HCT116 (cell line): ENCODE measurements around the gene ZNF777. TPM values are rescaled to one million over a fixed set of nuclear protein-coding genes. Genes with fewer than 3 reads are reported as not detected.

Experiments used
- ATAC-seq: fragments of 200-7000 bp; cut with Tn5 transposase; 2 replicates; pipeline ENCODE4 v1.9.1; 2020; ENCODE audit warnings: mild to moderate bottlenecking, moderate library complexity
- BruUV-seq: library from RNA; stranded (reverse); fragments of 400-500 nt; replicated peaks from 2 replicates; lab custom pipeline; 2021; lab: Mats Ljungman, UMichigan
- CTCF ChIA-PET: fragments of 300-600 bp; sonication (Branson Sonifier 250); formaldehyde crosslinking; loops from one replicate; lab custom pipeline; 2021; ENCODE audit warnings: antibody characterized with exemption; lab: Charles Lee
- POLR2A ChIA-PET: fragments of 300-600, 350-600 bp; sonication (Branson Sonifier 250); formaldehyde crosslinking; loops from one replicate; lab custom pipeline; 2021; ENCODE audit warnings: antibody characterized with exemption; lab: Charles Lee
- RAD21 ChIA-PET, 2 experiments: fragments of 300-600 bp; sonication (Branson Sonifier 250); formaldehyde crosslinking; loops; one replicate each; lab custom pipeline; 2023; ENCODE audit warnings: low total read pairs in 2 of 2; ENCODE audit not compliant: uncharacterized antibody in 2 of 2, unreplicated experiment in 2 of 2, low non-redundant PET in 1 of 2; lab: Charles Lee
- DNase-seq: peaks from one replicate; pipeline ENCODE4 v3.0.0-alpha.2; 2010; ENCODE audit warnings: low read depth, low spot score
- H2AFZ ChIP-seq: fragments of 200-600 bp; shearing (Covaris generic), sonication (generic); 2 replicates; pipeline ENCODE4 v1.6.1; 2017; ENCODE audit warnings: low read depth, mixed run types, mixed read lengths, antibody characterized with exemption, low read length; ENCODE audit not compliant: poor library complexity, severe bottlenecking
- H3K27ac ChIP-seq: 2 replicates; pipeline ENCODE4 v1.5.1; 2012; ENCODE audit warnings: low read depth, low read length
- H3K27me3 ChIP-seq: fragments of 200-600 bp; sonication (generic); 2 replicates; pipeline ENCODE4 v1.6.1; 2016; ENCODE audit warnings: mixed run types, low read length, mixed read lengths; ENCODE audit not compliant: insufficient read depth
- H3K36me3 ChIP-seq, 2 experiments: fragments of 200-500 bp in 1 of 2; fragments of 200-600 bp in 1 of 2; sonication (Bioruptor generic) in 1 of 2; sonication (generic) in 1 of 2; 2 replicates each; pipeline versions ENCODE4 v1.5.1 to v1.6.1; 2014 to 2016; ENCODE audit warnings: low read length in 2 of 2, inconsistent platforms in 1 of 2, mixed read lengths in 1 of 2, mixed run types in 1 of 2; ENCODE audit not compliant: insufficient read depth in 2 of 2, control insufficient read depth in 1 of 2
- H3K4me1 ChIP-seq, 2 experiments: fragments of 200-600 bp in 1 of 2; sonication (generic) in 1 of 2; 2 replicates each; pipeline versions ENCODE4 v1.5.1 to v1.6.1; 2012 to 2017; ENCODE audit warnings: low read length in 2 of 2, inconsistent platforms in 1 of 2, mild to moderate bottlenecking in 1 of 2, mixed read lengths in 1 of 2, mixed run types in 1 of 2, moderate library complexity in 1 of 2; ENCODE audit not compliant: insufficient read depth in 2 of 2, control insufficient read depth in 1 of 2
- H3K4me2 ChIP-seq: fragments of 200-600 bp; sonication (generic); 2 replicates; pipeline ENCODE4 v1.6.1; 2017; ENCODE audit warnings: mixed run types, low read length, mixed read lengths
- H3K4me3 ChIP-seq, 2 experiments: fragments of 200-600 bp in 1 of 2; sonication (generic) in 1 of 2; replicated peaks in 1 of 2; 2 replicates each; pipeline ENCODE4 v1.5.1; 2011 to 2016; ENCODE audit warnings: low read length in 2 of 2, control low read depth in 1 of 2, low read depth in 1 of 2, mild to moderate bottlenecking in 1 of 2, mixed read lengths in 1 of 2, mixed run types in 1 of 2
- H3K79me2 ChIP-seq: fragments of 200-600 bp; sonication (generic); 2 replicates; pipeline ENCODE4 v1.6.1; 2017; ENCODE audit warnings: mild to moderate bottlenecking, mixed run types, low read length, moderate library complexity, mixed read lengths; ENCODE audit not compliant: insufficient read depth
- H3K9ac ChIP-seq: fragments of 200-600 bp; sonication (generic); 2 replicates; pipeline ENCODE4 v1.6.1; 2016; ENCODE audit warnings: low read length, mixed read lengths
- H3K9me2 ChIP-seq: fragments of 200-600 bp; sonication (generic), shearing (Covaris generic); 2 replicates; pipeline ENCODE4 v1.6.1; 2017; ENCODE audit warnings: mixed run types, mild to moderate bottlenecking, moderate library complexity; ENCODE audit not compliant: insufficient read depth
- H3K9me3 ChIP-seq, 2 experiments: fragments of 200-500 bp in 1 of 2; fragments of 200-600 bp in 1 of 2; sonication (Bioruptor generic) in 1 of 2; sonication (generic) in 1 of 2; 2 replicates each; pipeline ENCODE4 v1.6.1; 2014 to 2017; ENCODE audit warnings: low read length in 2 of 2, mixed read lengths in 2 of 2, inconsistent platforms in 1 of 2, low read depth in 1 of 2, mild to moderate bottlenecking in 1 of 2, mixed run types in 1 of 2, moderate library complexity in 1 of 2; ENCODE audit not compliant: control insufficient read depth in 1 of 2, insufficient read depth in 1 of 2
- H4K20me1 ChIP-seq: fragments of 200-600 bp; sonication (generic), shearing (Covaris generic); 2 replicates; pipeline ENCODE4 v1.6.1; 2017; ENCODE audit warnings: mixed run types, mild to moderate bottlenecking, moderate library complexity; ENCODE audit not compliant: insufficient read depth
- CBX3 ChIP-seq: IDR thresholded peaks from 2 replicates; pipeline ENCODE4 v1.6.1; 2012; ENCODE audit warnings: low read depth
- ELF1 ChIP-seq: IDR thresholded peaks from 2 replicates; pipeline ENCODE4 v1.6.1; 2012; ENCODE audit warnings: low read depth, borderline replicate concordance
- RAD21 ChIP-seq: IDR thresholded peaks from 2 replicates; pipeline ENCODE4 v1.6.1; 2012; ENCODE audit warnings: low read depth, mild to moderate bottlenecking
- SIN3A ChIP-seq: IDR thresholded peaks from 2 replicates; pipeline ENCODE4 v1.6.1; 2012; ENCODE audit warnings: low read depth
- SRF ChIP-seq: IDR thresholded peaks from 2 replicates; pipeline ENCODE4 v1.6.1; 2012; ENCODE audit warnings: low read depth
- TCF7L2 ChIP-seq: IDR thresholded peaks from 2 replicates; pipeline ENCODE4 v1.7.0; 2011; ENCODE audit warnings: borderline replicate concordance, inconsistent platforms; ENCODE audit not compliant: insufficient read depth, insufficient read length; ENCODE audit errors: extremely low read depth
- ZFX ChIP-seq: fragments of 450-650 bp; IDR thresholded peaks from 2 replicates; pipeline ENCODE4 v1.6.1; 2017
- intact Hi-C: fragments of 100-400 bp; cut with micrococcal nuclease; formaldehyde crosslinking; loops from 2 replicates; pipeline ENCODE4 v1.10.0; 2022
- total RNA-seq: library from RNA; stranded (reverse); gene quantifications from one replicate; pipeline ENCODE4 v1.2.1, GENCODE V29; 2021; ENCODE audit not compliant: unreplicated experiment
- TF ChIP-seq, protein P1 (sequence below): IDR thresholded peaks from 2 replicates; pipeline ENCODE4 v1.6.1; 2011; ENCODE audit warnings: mild to moderate bottlenecking, low read length, moderate library complexity; ENCODE audit not compliant: insufficient replicate concordance; ENCODE audit errors: extremely low read depth

ZNF777 gene
- total RNA-seq, 1 experiment from 2014 or later, result 15.6 TPM

DNA sequence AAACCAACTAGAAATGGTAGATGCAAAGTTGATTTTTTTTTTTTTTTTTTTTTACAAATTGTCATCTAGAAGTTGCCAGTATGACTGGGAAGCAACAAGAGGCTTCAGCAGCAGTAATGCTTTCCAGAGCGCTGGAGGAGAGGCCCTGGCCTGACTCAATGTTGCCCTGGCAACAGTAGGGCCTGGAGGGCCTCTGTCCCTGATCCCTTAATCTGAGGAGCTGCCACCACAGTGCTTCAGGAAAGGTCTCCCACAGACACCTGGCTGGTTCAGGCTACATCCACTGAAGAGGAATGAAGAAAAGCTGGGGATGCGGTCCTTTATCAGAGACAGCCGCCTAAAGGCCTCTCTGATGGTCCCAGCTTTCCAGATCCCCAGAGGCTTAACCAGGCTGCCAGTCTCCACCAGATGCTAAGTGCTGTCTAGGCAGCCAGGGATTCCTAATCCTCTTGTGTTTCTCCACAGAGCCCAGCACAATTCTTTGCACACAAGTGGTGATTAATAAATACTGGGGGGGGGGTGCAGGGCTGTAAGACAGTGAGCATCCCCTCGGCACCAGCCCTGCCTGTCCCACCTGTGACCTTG lies 33.7 kb downstream of the ZNF777 start:
- ATAC-seq, result no peak
- TF ChIP-seq ZFX, result no peak
- TF ChIP-seq, protein P1, sequence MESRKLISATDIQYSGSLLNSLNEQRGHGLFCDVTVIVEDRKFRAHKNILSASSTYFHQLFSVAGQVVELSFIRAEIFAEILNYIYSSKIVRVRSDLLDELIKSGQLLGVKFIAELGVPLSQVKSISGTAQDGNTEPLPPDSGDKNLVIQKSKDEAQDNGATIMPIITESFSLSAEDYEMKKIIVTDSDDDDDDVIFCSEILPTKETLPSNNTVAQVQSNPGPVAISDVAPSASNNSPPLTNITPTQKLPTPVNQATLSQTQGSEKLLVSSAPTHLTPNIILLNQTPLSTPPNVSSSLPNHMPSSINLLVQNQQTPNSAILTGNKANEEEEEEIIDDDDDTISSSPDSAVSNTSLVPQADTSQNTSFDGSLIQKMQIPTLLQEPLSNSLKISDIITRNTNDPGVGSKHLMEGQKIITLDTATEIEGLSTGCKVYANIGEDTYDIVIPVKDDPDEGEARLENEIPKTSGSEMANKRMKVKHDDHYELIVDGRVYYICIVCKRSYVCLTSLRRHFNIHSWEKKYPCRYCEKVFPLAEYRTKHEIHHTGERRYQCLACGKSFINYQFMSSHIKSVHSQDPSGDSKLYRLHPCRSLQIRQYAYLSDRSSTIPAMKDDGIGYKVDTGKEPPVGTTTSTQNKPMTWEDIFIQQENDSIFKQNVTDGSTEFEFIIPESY, result no peak
- no peak for TF ChIP-seq CBX3
- TF ChIP-seq ELF1, result no peak
- TF ChIP-seq SIN3A, result no peak
- no peak for TF ChIP-seq SRF
- no peak for TF ChIP-seq RAD21
- no peak for TF ChIP-seq TCF7L2
- TF ChIP-seq, all 23 proteins: peak for 0
- Histone ChIP-seq H2AFZ (no peak overlapping the region), H3K4me2 (no peak overlapping the region), H3K27ac (no peak overlapping the region), H4K20me1 (no peaks in the 10 kb centered on the region), H3K9ac (no peak overlapping the region), H3K9me3 (no peaks in the 10 kb centered on the region), H3K4me3 (no peak overlapping the region), H3K4me1 (peaks cover 0 to 3% of the 10 kb centered on the region in 2 experiments; a peak in 1 of 4 replicates), H3K9me2 (no peaks in the 10 kb centered on the region), H3K36me3 (peaks cover under 1 to 3% of the 10 kb centered on the region in 2 experiments; a peak in 2 of 4 replicates), H3K27me3 (no peaks in the 10 kb centered on the region), H3K79me2 (no peaks in the 10 kb centered on the region)
- ChIA-PET RAD21 (no interaction called here), CTCF (no interaction called here), POLR2A (interaction anchor here (0.7 kb wide), 1 partner anchor 274 kb away, joined by 3 read pairs; no protein-coding TSS in a partner anchor)
- intact Hi-C loops, result no loop called here
- no TSS peak for BruUV-seq
- no peak for DNase-seq
